Loucy (cell line): ENCODE results near the gene UNC5C.

Experiments used
- H2AFZ ChIP-seq: fragments of 200-600 bp; sonication (generic); 2 replicates; pipeline ENCODE4 v1.6.0; 2016; ENCODE audit warnings: antibody characterized with exemption, mild to moderate bottlenecking, low read length, moderate library complexity
- H3F3A ChIP-seq: fragments of 200-600 bp; 2 replicates; pipeline ENCODE4 v1.6.0; 2016; ENCODE audit warnings: antibody characterized with exemption, low read depth, mild to moderate bottlenecking
- H3K27me3 ChIP-seq: fragments of 200-600 bp; sonication (generic); 2 replicates; pipeline ENCODE4 v1.6.1; 2014; ENCODE audit warnings: low read length, mild to moderate bottlenecking; ENCODE audit not compliant: insufficient read depth, poor library complexity, severe bottlenecking
- H3K36me3 ChIP-seq: fragments of 200-600 bp; sonication (generic); 2 replicates; pipeline ENCODE4 v1.6.1; 2016; ENCODE audit warnings: low read length; ENCODE audit not compliant: insufficient read depth
- H3K4me1 ChIP-seq: fragments of 200-600 bp; sonication (generic); 2 replicates; pipeline ENCODE4 v1.5.1; 2014; ENCODE audit warnings: low read length, mild to moderate bottlenecking; ENCODE audit not compliant: insufficient read depth, poor library complexity, severe bottlenecking
- H3K4me2 ChIP-seq: fragments of 200-600 bp; sonication (generic); 2 replicates; pipeline ENCODE4 v1.6.0; 2014; ENCODE audit warnings: antibody characterized with exemption, low read length, low read depth, mild to moderate bottlenecking; ENCODE audit not compliant: poor library complexity, severe bottlenecking
- H3K4me3 ChIP-seq: fragments of 200-600 bp; sonication (generic); 2 replicates; pipeline ENCODE4 v1.5.1; 2014; ENCODE audit warnings: low read length, mild to moderate bottlenecking, mixed read lengths; ENCODE audit not compliant: poor library complexity, severe bottlenecking
- H3K79me2 ChIP-seq: fragments of 200-600 bp; sonication (generic); 2 replicates; pipeline ENCODE4 v1.6.1; 2014; ENCODE audit warnings: low read length; ENCODE audit not compliant: insufficient read depth
- H3K9ac ChIP-seq: fragments of 200-600 bp; sonication (generic); 2 replicates; pipeline ENCODE4 v1.6.0; 2014; ENCODE audit warnings: mild to moderate bottlenecking, low read depth, low read length, moderate library complexity; ENCODE audit not compliant: poor library complexity, severe bottlenecking
- H3K9me2 ChIP-seq: fragments of 200-600 bp; sonication (generic); replicated peaks from 2 replicates; pipeline ENCODE4 v1.6.1; 2016; ENCODE audit warnings: low read depth, low read length, mixed read lengths
- H3K9me3 ChIP-seq: fragments of 200-600 bp; sonication (generic); 2 replicates; pipeline ENCODE4 v1.6.1; 2014; ENCODE audit warnings: mild to moderate bottlenecking, antibody characterized with exemption, low read length, low read depth; ENCODE audit not compliant: insufficient read depth
- H4K20me1 ChIP-seq: fragments of 200-600 bp; sonication (generic); 2 replicates; pipeline ENCODE4 v1.6.0; 2014; ENCODE audit warnings: antibody characterized with exemption, low read length, mild to moderate bottlenecking; ENCODE audit not compliant: insufficient read depth, poor library complexity, severe bottlenecking
- CTCF ChIP-seq: fragments of 200-600 bp; sonication (generic); conservative IDR thresholded peaks from 2 replicates; pipeline ENCODE4 v1.5.1; 2014; ENCODE audit warnings: mild to moderate bottlenecking, antibody characterized with exemption, low read length
- EZH2phosphoT487 ChIP-seq: fragments of 200-600 bp; IDR thresholded peaks from 2 replicates; pipeline ENCODE4 v1.6.1; 2018; ENCODE audit warnings: antibody characterized with exemption, mild to moderate bottlenecking, moderate library complexity, borderline replicate concordance

Gene UNC5C

GRCh38 chr4:95165926-95166524 is 382.7 kb downstream of the UNC5C start:
- Histone ChIP-seq H3F3A (no peaks in the 10 kb centered on the region), H3K9me3 (no peaks in the 10 kb centered on the region), H3K4me1 (no peaks in the 10 kb centered on the region), H4K20me1 (no peaks in the 10 kb centered on the region), H3K79me2 (no peaks in the 10 kb centered on the region), H3K9me2 (no peaks in the 10 kb centered on the region), H3K9ac (no peak overlapping the region), H3K4me2 (no peak overlapping the region), H2AFZ (peak overlapping the region; percentile 59), H3K4me3 (no peak overlapping the region), H3K36me3 (no peaks in the 10 kb centered on the region), H3K27me3 (no peaks in the 10 kb centered on the region)
- TF ChIP-seq EZH2phosphoT487 (no peak), CTCF (peak; percentile 83)

- Histone ChIP-seq H3K4me1 (no peaks in the 10 kb centered on the region), H4K20me1 (no peaks in the 10 kb centered on the region), H3K4me2 (no peak overlapping the region), H3K9ac (no peak overlapping the region), H3K27me3 (no peaks in the 10 kb centered on the region), H3K9me3 (no peaks in the 10 kb centered on the region), H3K36me3 (no peaks in the 10 kb centered on the region), H3K4me3 (no peak overlapping the region), H3K79me2 (no peaks in the 10 kb centered on the region), H3F3A (no peaks in the 10 kb centered on the region), H2AFZ (no peak overlapping the region), H3K9me2 (no peaks in the 10 kb centered on the region)
- TF ChIP-seq EZH2phosphoT487 (no peak), CTCF (no peak)
These were observed 385.9 kb downstream of the UNC5C start for GRCh38 chr4:95162867-95163266.

- Histone ChIP-seq H3K9me2 (no peaks in the 10 kb centered on the region), H3K27me3 (no peaks in the 10 kb centered on the region), H3K9me3 (no peaks in the 10 kb centered on the region), H3K4me2 (no peak overlapping the region), H4K20me1 (no peaks in the 10 kb centered on the region), H3K36me3 (no peaks in the 10 kb centered on the region), H3K9ac (no peak overlapping the region), H3K79me2 (no peaks in the 10 kb centered on the region), H3K4me1 (no peaks in the 10 kb centered on the region), H2AFZ (no peak overlapping the region), H3K4me3 (no peak overlapping the region), H3F3A (no peaks in the 10 kb centered on the region)
- no peak for TF ChIP-seq EZH2phosphoT487
- no peak for TF ChIP-seq CTCF
These were observed 386.8 kb downstream of the UNC5C start for GRCh38 chr4:95161781-95162469.
